ENCODE measurements around the gene C9orf50. TPM values are rescaled to one million over a fixed set of nuclear protein-coding genes. Genes with fewer than 3 reads are reported as not detected.

The C9orf50 gene
- total and polyA plus RNA-seq, 2 donors (not counting 3 experiments of a cell fraction or from before 2014, with no cell fraction given) = not detected

GRCh38 chr9:129640871-129641749 lies 20.2 kb upstream of the C9orf50 start:
- Histone ChIP-seq H3K4me1 (ENCODE audit: control insufficient read depth, extremely low read depth, insufficient read depth, low read length) (peaks cover 10% of the 10 kb centered on the region), H3K9ac (replicated peaks; ENCODE audit: extremely low read depth, insufficient read depth, low read length) (peak overlapping the region; percentile 87), H3K9me1 (replicated peaks; ENCODE audit: control insufficient read depth, extremely low read depth, insufficient read depth, low read length) (no peaks in the 10 kb centered on the region), H3K79me2 (ENCODE audit: control insufficient read depth, insufficient read depth, low read length) (peaks cover 24% of the 10 kb centered on the region), H3K27ac (ENCODE audit: insufficient read depth, low read depth, low read length) (peak overlapping the region; percentile 48), H3K36me3 (ENCODE audit: control insufficient read depth in 2 of 2, extremely low read depth in 1 of 2, insufficient read depth in 2 of 2, low read length in 2 of 2) (peaks cover 5 to 25% of the 10 kb centered on the region in 2 experiments), H3K9me3 (replicated peaks; ENCODE audit: control insufficient read depth, insufficient read depth, low read length) (no peaks in the 10 kb centered on the region), H3K27me3 (ENCODE audit: control insufficient read depth in 2 of 2, insufficient read depth in 2 of 2, low read length in 2 of 2) (no peaks in the 10 kb centered on the region), H3K4me3 (replicated peaks in 1 of 3; ENCODE audit: insufficient read depth in 1 of 3, low read depth in 1 of 3, low read length in 3 of 3) (peak overlapping the region; percentile 77 to 97 (median 83)), H4K20me1 (replicated peaks; ENCODE audit: control insufficient read depth, extremely low read depth, insufficient read depth, low read length) (no peaks in the 10 kb centered on the region), H3K4me2 (ENCODE audit: insufficient read depth, low read length) (peak overlapping the region; percentile 76), H2AFZ (ENCODE audit: low read depth, low read length) (peak overlapping the region; percentile 54)
- BruUV-seq (replicated peaks) = no TSS peak
- no peak for DNase-seq (ENCODE audit: low read depth, low spot score)
- TF ChIP-seq GATA2 (IDR thresholded peaks at IDR 0.05; ENCODE audit: insufficient read depth, insufficient read length, low read depth, low read length) (no peak), FOS (IDR thresholded peaks at IDR 0.05; ENCODE audit: borderline replicate concordance, insufficient read depth, low read length) (no peak), JUN (IDR thresholded peaks at IDR 0.05; ENCODE audit: borderline replicate concordance, insufficient read depth, insufficient read length, low read depth) (no peak), EZH2 (IDR thresholded peaks at IDR 0.05; ENCODE audit: borderline replicate concordance, low read depth, low read length, severe bottlenecking) (no peak), MAX (IDR thresholded peaks at IDR 0.05; ENCODE audit: insufficient read depth, insufficient read length) (no peak), POLR2A (IDR thresholded peaks at IDR 0.05; ENCODE audit: low read depth, low read length) (no peak), POLR2AphosphoS5 (IDR thresholded peaks at IDR 0.05; ENCODE audit: insufficient read depth, low read depth, low read length) (no peak), MYC (IDR thresholded peaks at IDR 0.05; ENCODE audit: low read depth, low read length) (no peak)
- TF ChIP-seq, protein P1, sequence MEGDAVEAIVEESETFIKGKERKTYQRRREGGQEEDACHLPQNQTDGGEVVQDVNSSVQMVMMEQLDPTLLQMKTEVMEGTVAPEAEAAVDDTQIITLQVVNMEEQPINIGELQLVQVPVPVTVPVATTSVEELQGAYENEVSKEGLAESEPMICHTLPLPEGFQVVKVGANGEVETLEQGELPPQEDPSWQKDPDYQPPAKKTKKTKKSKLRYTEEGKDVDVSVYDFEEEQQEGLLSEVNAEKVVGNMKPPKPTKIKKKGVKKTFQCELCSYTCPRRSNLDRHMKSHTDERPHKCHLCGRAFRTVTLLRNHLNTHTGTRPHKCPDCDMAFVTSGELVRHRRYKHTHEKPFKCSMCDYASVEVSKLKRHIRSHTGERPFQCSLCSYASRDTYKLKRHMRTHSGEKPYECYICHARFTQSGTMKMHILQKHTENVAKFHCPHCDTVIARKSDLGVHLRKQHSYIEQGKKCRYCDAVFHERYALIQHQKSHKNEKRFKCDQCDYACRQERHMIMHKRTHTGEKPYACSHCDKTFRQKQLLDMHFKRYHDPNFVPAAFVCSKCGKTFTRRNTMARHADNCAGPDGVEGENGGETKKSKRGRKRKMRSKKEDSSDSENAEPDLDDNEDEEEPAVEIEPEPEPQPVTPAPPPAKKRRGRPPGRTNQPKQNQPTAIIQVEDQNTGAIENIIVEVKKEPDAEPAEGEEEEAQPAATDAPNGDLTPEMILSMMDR (IDR thresholded peaks at IDR 0.05; ENCODE audit: extremely low read depth in 1 of 2, insufficient read depth in 1 of 2, low read depth in 1 of 2, low read length in 2 of 2) = no peak
- ChIA-PET POLR2A (no interaction called here), CTCF (interaction anchor here (0.9 to 4.7 kb wide), 4 partner anchors 16 to 510 kb away, joined by 3 to 27 read pairs (median 7); partner anchors contain the start of gene NTMT1)
- intact Hi-C loops (cut with micrococcal nuclease) (no loop called here), dilution Hi-C loops (cut with MboI; ENCODE audit: extremely low pct_ligation_motif_present, low sequenced_read_pairs) (no loop called here)
- no peak for FAIRE-seq
